Tibial nerve (tissue), 4 donors: Measurements from ENCODE around the gene ADIPOQ. TPM values are rescaled to one million over a fixed set of nuclear protein-coding genes. Genes with fewer than 3 reads are reported as not detected.
"Not testable (repeated sequence)": the region's sequence is repeated elsewhere in the genome, so short reads cannot be mapped to it uniquely, and the experiment has no call there.

Experiments used
- DNase-seq, 2 donors: peaks; one replicate each; pipeline ENCODE4 v3.0.0-alpha.2; 2019; ENCODE audit warnings: low spot score in 2 of 2
- H3K27ac ChIP-seq, 4 donors: fragments of 200-600 bp; sonication (generic) in 3 of 4; one replicate each; pipeline ENCODE4 v1.5.1; 2017 to 2019; ENCODE audit warnings: mild to moderate bottlenecking in 1 of 4
- H3K27me3 ChIP-seq, 2 donors: fragments of 200-600 bp; sonication (generic) in 1 of 2; one replicate each; pipeline versions ENCODE4 v1.5.1 to v1.6.0; 2017 to 2019
- H3K36me3 ChIP-seq, 3 donors: fragments of 200-600 bp; sonication (generic); one replicate each; pipeline ENCODE4 v1.5.1; 2018 to 2019
- H3K4me1 ChIP-seq, 4 donors: fragments of 200-600 bp; sonication (generic) in 3 of 4; one replicate each; pipeline ENCODE4 v1.5.1; 2017 to 2019
- H3K4me3 ChIP-seq, 4 donors: fragments of 200-600 bp; sonication (generic) in 3 of 4; one replicate each; pipeline ENCODE4 v1.5.1; 2017 to 2019; ENCODE audit warnings: mild to moderate bottlenecking in 1 of 4, moderate library complexity in 1 of 4
- H3K9me3 ChIP-seq, 4 donors: fragments of 200-600 bp; sonication (generic) in 3 of 4; one replicate each; pipeline ENCODE4 v1.5.1; 2017 to 2019
- CTCF ChIP-seq, 5 experiments: fragments of 200-600 bp in 3 of 5; fragments of 450-650 bp in 2 of 5; sonication (generic) in 3 of 5; IDR thresholded peaks; one replicate each; pipeline ENCODE4 v1.5.1; 2016 to 2019; ENCODE audit warnings: antibody characterized with exemption in 5 of 5, mild to moderate bottlenecking in 3 of 5, moderate library complexity in 2 of 5
- EP300 ChIP-seq, 2 donors: sonication (generic); formaldehyde crosslinking; IDR thresholded peaks; one replicate each; pipeline ENCODE4 v1.6.1; 2017; ENCODE audit warnings: antibody characterized with exemption in 2 of 2, mild to moderate bottlenecking in 1 of 2
- POLR2A ChIP-seq, 2 donors: fragments of 450-650 bp; IDR thresholded peaks; one replicate each; pipeline ENCODE4 v1.6.1; 2017; ENCODE audit warnings: antibody characterized with exemption in 2 of 2, mild to moderate bottlenecking in 2 of 2, moderate library complexity in 2 of 2
- WGBS, 2 donors: methylation state at CpG; one replicate each; pipeline ENCODE4 v1.1.5; 2018; 5-methylcytosine and 5-hydroxymethylcytosine counted together
- total RNA-seq, 4 donors: library from RNA; depleted of rRNA; stranded (reverse); fragments of >200 nt; gene quantifications; one replicate each; pipeline ENCODE4 v1.1.0, GENCODE V29; 2016

ADIPOQ gene
- total RNA-seq, 4 donors from 2014 or later: 70.8 to 213 (median 172) TPM

DNA sequence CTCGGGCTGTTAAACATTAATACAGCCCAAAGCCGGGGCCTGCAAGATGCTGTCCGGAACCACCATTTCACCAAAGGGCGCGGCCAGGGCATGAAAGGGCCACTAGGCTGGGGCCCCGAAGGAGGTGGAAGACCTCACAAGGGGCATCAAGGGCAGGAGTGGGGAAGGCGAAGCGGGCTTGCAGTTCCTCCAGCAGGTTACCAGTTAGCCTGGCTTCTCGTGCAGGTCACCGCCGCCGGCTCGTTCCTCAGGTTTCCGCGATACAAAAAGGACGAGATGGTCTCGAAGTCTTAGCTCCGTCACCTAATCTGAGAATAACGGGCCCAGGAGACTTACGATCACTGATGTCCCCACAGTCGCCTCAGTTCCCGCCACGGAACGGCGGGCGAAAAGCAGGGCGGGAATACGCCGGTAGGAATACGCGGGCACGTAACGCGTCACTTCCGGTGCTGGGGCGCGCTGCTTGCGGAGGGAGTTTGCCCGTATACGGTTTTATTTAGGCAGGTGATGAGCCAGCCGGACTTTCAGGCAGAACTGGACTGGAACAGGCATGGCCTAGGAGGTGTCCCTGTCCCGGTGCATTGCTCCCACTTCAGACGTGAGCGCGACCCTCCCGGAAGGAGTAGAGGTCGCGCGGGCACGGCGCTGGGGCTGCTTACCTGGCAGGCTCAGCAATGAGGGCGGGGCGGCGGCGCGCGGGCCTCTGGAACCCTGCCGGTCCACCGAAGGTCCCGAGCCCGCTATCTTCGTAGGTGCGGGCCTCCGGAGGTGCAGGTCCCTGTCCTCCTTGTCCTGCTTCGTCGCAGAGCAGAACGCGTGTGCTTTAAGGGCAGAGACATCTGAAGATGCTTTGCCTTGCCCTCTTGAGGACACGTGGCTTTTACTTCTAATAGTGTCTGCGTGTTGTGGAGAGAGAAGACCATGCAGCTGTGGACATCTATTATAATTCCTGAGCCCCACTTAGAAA, 36.1 kb upstream of the ADIPOQ start, which contains the start of gene RFC4:
TSS of gene RFC4 (minus strand) at position 394 of the 967 bp plus-strand sequence. CDS start 1,769 bp downstream, outside the sequence.
- 1% methylated on average over 39 to 68 of the region's 70 CpGs for WGBS, 2 donors
- Histone ChIP-seq H3K27ac (peak within 1 kb of the TSS; percentile 55 to 87 (median 85)), H3K36me3 (peaks cover 0 to 27% (median 0%) of the 10 kb centered on the region in 3 donors), H3K9me3 (no peaks in the 10 kb centered on the region), H3K4me3 (peak within 1 kb of the TSS; percentile 71 to 98 (median 76)), H3K4me1 (peaks cover 0 to 22% (median 7%) of the 10 kb centered on the region in 4 donors), H3K27me3 (no peaks in the 10 kb centered on the region)
- peak in 1 of 2 donors; percentile 36 for TF ChIP-seq POLR2A (IDR thresholded peaks at IDR 0.05)
- no peak for TF ChIP-seq CTCF (IDR thresholded peaks at IDR 0.05)
- peak; percentile 60 to 88 for TF ChIP-seq EP300 (IDR thresholded peaks at IDR 0.05)
- DNase-seq: peak; percentile 68 to 74

- Histone ChIP-seq H3K27ac (peak overlapping the region in 1 of 4 donors; percentile 84), H3K9me3 (no peaks in the 10 kb centered on the region), H3K4me3 (peak overlapping the region in 1 of 4 donors; percentile 71), H3K4me1 (peaks cover 0 to 22% (median 7%) of the 10 kb centered on the region in 4 donors), H3K27me3 (no peaks in the 10 kb centered on the region), H3K36me3 (peaks cover 0 to 19% (median 0%) of the 10 kb centered on the region in 3 donors)
- WGBS, 2 donors: 32 to 39% methylated on average over 5 of the region's 5 CpGs
- no peak for DNase-seq
- TF ChIP-seq POLR2A (IDR thresholded peaks at IDR 0.05): no peak
- no peak for TF ChIP-seq EP300 (IDR thresholded peaks at IDR 0.05)
These were observed 35.3 kb upstream of the ADIPOQ start for GRCh38 chr3:186807231-186807630.

GRCh38 chr3:186810336-186810996, 32.0 kb upstream of the ADIPOQ start:
- H3K27me3 ChIP-seq: peaks cover 0 to 6% of the 10 kb centered on the region in 2 donors
- no peaks in the 10 kb centered on the region for H3K9me3 ChIP-seq
- no peaks in the 10 kb centered on the region for H3K36me3 ChIP-seq
- H3K4me3 ChIP-seq: no peak overlapping the region
- TF ChIP-seq EP300 (IDR thresholded peaks at IDR 0.05) (no peak), CTCF (IDR thresholded peaks at IDR 0.05) (no peak), POLR2A (IDR thresholded peaks at IDR 0.05) (no peak)
- H3K27ac ChIP-seq: no peak overlapping the region
- WGBS, 2 donors: 82 to 87% methylated on average over 5 of the region's 5 CpGs
- DNase-seq: no peak
- H3K4me1 ChIP-seq: peaks cover 0 to 12% (median 5%) of the 10 kb centered on the region in 4 donors

GRCh38 chr3:186811313-186811712, 31.2 kb upstream of the ADIPOQ start:
- not testable (repeated sequence) for H3K4me1 ChIP-seq, H3K27me3 ChIP-seq, H3K27ac ChIP-seq, DNase-seq, H3K9me3 ChIP-seq, H3K4me3 ChIP-seq, H3K36me3 ChIP-seq
- 92 to 94% methylated on average over 7 to 10 of the region's 29 CpGs for WGBS, 2 donors

- Histone ChIP-seq H3K27me3 (peaks cover 0 to 10% of the 10 kb centered on the region in 2 donors), H3K4me1 (no peaks in the 10 kb centered on the region), H3K9me3 (no peaks in the 10 kb centered on the region), H3K27ac (no peak overlapping the region), H3K4me3 (no peak overlapping the region), H3K36me3 (no peaks in the 10 kb centered on the region)
- DNase-seq: no peak
- 70 to 76% methylated on average over 4 of the region's 4 CpGs for WGBS, 2 donors
- TF ChIP-seq POLR2A (IDR thresholded peaks at IDR 0.05): no peak
- no peak for TF ChIP-seq EP300 (IDR thresholded peaks at IDR 0.05)
- no peak for TF ChIP-seq CTCF (IDR thresholded peaks at IDR 0.05)
These were observed 28.4 kb upstream of the ADIPOQ start for GRCh38 chr3:186814100-186814499.
